ENCODE results near the gene GINS2. TPM values are rescaled to one million over a fixed set of nuclear protein-coding genes. Genes with fewer than 3 reads are reported as not detected.

The GINS2 gene
- total RNA-seq (8.5 TPM), polyA plus RNA-seq (ENCODE audit: insufficient read depth in 1 of 8, insufficient read length in 8 of 8, low replicate concordance in 1 of 8) (10 to 100 TPM in 5 of 8 donors, 1 to 10 TPM in 3; 9.0 to 15.5 (median 11.0) TPM)
- long read RNA-seq, donor 1, transcript GINS2-201 (5 exons, 2,673 nt): major isoform, 7 of 7 reads
- long read RNA-seq, donor 1, partial matches to known transcripts: 0 of 7 reads
- long read RNA-seq, donor 1, other reads (novel, unspliced or antisense): 0 of 7 reads
- long read RNA-seq, donor 2, partial matches to known transcripts: 0 of 2 reads
- long read RNA-seq, donor 2, other reads (novel, unspliced or antisense): 0 of 2 reads
- long read RNA-seq, donor 3, transcript GINS2-201 (5 exons, 2,673 nt): major isoform, 11 of 11 reads
- long read RNA-seq, donor 3, partial matches to known transcripts: 0 of 11 reads
- long read RNA-seq, donor 3, other reads (novel, unspliced or antisense): 0 of 11 reads
- long read RNA-seq, donor 4, transcript GINS2-201 (5 exons, 2,673 nt): major isoform, 11 of 11 reads
- long read RNA-seq, donor 4, partial matches to known transcripts: 0 of 11 reads
- long read RNA-seq, donor 4, other reads (novel, unspliced or antisense): 0 of 11 reads
- long read RNA-seq, donor 5, transcript GINS2-201 (5 exons, 2,673 nt): major isoform, 28 of 28 reads
- long read RNA-seq, donor 5, partial matches to known transcripts: 0 of 28 reads
- long read RNA-seq, donor 5, other reads (novel, unspliced or antisense): 0 of 28 reads
- long read RNA-seq, donor 6, transcript GINS2-201 (5 exons, 2,673 nt): major isoform, 21 of 21 reads
- long read RNA-seq, donor 6, partial matches to known transcripts: 0 of 21 reads
- long read RNA-seq, donor 6, other reads (novel, unspliced or antisense): 0 of 21 reads
- long read RNA-seq, donor 7, transcript GINS2-201 (5 exons, 2,673 nt): major isoform, 21 of 21 reads
- long read RNA-seq, donor 7, partial matches to known transcripts: 0 of 21 reads
- long read RNA-seq, donor 7, other reads (novel, unspliced or antisense): 0 of 21 reads
- long read RNA-seq, donor 8, transcript GINS2-201 (5 exons, 2,673 nt): major isoform, 14 of 14 reads
- long read RNA-seq, donor 8, partial matches to known transcripts: 0 of 14 reads
- long read RNA-seq, donor 8, other reads (novel, unspliced or antisense): 0 of 14 reads
- long read RNA-seq, donor 9, transcript GINS2-201 (5 exons, 2,673 nt): major isoform, 8 of 8 reads
- long read RNA-seq, donor 9, partial matches to known transcripts: 0 of 8 reads
- long read RNA-seq, donor 9, other reads (novel, unspliced or antisense): 0 of 8 reads
- long read RNA-seq, donor 10, transcript GINS2-201 (5 exons, 2,673 nt): major isoform, 17 of 17 reads
- long read RNA-seq, donor 10, partial matches to known transcripts: 0 of 17 reads
- long read RNA-seq, donor 10, other reads (novel, unspliced or antisense): 0 of 17 reads
- long read RNA-seq, donor 11, transcript GINS2-201 (5 exons, 2,673 nt): major isoform, 7 of 19 reads
- long read RNA-seq, donor 11, partial matches to known transcripts: 12 of 19 reads
- long read RNA-seq, donor 11, other reads (novel, unspliced or antisense): 0 of 19 reads

DNA sequence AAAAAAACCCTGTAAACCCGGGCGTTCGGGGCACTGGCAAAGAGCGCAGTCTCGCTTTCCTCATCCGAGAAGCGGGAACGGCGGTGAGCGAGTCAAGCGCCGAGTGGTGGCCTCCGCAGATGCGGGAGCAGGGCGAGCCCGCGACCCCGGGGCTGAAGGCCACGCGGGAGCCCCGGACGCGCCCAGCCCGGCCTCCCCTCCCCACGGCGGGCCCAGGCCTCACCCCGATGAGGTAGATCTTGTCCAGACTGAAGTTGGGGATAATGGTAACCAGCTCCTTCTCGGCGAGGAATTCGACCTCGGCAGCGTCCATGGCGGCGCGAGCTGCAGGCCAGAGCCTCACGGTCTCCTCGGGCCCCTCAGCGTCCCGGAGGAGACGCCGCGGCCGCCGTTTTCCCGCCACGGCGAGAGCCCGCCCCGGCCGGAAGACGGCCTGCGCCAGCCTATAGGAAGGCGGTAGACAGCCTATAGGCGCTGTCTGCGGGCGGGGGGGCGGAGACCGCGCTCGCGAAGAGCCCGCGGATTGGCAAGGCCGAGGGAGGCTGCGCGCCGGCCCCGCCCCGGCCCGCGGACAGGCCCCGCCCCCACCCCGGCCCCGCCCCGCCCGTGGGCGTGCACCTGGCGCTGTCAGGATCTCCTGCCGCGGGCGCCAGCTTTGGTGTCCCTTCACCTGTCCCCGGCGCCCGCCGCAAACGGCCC, at the start of gene GINS2:
GINS2 (minus strand) TSS at position 369 of the 699 bp plus-strand sequence; CDS start at position 313, 56 bp downstream.
- no peak within 1 kb of the TSS for H3K27ac ChIP-seq (ENCODE audit: low read length)
- H3K4me1 ChIP-seq (ENCODE audit: control insufficient read depth, insufficient read depth, low read length): peaks cover 15% of the 10 kb centered on the region
- WGBS (ENCODE audit: insufficient coverage): under 1% methylated on average over 74 of the region's 86 CpGs
- no peaks in the 10 kb centered on the region for H3K36me3 ChIP-seq (ENCODE audit: control insufficient read depth, insufficient read depth, low read length)
- peak; percentile 96 for DNase-seq
- H3K9me3 ChIP-seq (replicated peaks; ENCODE audit: control insufficient read depth, low read depth, low read length): no peaks in the 10 kb centered on the region
- H3K4me3 ChIP-seq (ENCODE audit: low read length): peak within 1 kb of the TSS; percentile 64
- H3K27me3 ChIP-seq (ENCODE audit: control insufficient read depth, insufficient read depth, low read length): peaks cover 2% of the 10 kb centered on the region

DNA sequence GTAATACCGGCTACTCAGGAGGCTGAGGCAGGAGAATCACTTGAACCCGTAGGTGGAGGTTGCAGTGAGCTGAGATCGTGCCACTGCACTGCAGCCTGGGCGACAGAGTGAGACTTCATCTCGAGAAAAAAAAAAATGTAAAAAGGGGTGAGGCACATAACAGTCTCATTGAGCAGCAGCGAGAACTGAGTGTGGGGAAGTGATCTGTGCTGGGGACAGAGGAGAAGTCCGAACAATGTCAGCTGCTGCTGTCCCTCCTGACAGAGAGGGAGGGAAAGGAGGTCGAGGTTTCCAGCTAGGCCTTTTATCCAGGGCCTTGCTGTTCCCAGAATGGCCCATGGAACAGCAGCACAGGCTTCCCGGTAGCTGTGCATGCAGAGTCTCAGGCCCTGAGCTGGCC, 48.2 kb upstream of the GINS2 start:
- WGBS (ENCODE audit: insufficient coverage): 83% methylated on average over 8 of the region's 9 CpGs
- no peak for DNase-seq
- Histone ChIP-seq H3K4me1 (ENCODE audit: control insufficient read depth, insufficient read depth, low read length) (no peaks in the 10 kb centered on the region), H3K9me3 (replicated peaks; ENCODE audit: control insufficient read depth, low read depth, low read length) (no peaks in the 10 kb centered on the region), H3K27me3 (ENCODE audit: control insufficient read depth, insufficient read depth, low read length) (peaks cover 10% of the 10 kb centered on the region), H3K4me3 (ENCODE audit: low read length) (no peak overlapping the region), H3K27ac (ENCODE audit: low read length) (no peak overlapping the region), H3K36me3 (ENCODE audit: control insufficient read depth, insufficient read depth, low read length) (no peaks in the 10 kb centered on the region)

DNA sequence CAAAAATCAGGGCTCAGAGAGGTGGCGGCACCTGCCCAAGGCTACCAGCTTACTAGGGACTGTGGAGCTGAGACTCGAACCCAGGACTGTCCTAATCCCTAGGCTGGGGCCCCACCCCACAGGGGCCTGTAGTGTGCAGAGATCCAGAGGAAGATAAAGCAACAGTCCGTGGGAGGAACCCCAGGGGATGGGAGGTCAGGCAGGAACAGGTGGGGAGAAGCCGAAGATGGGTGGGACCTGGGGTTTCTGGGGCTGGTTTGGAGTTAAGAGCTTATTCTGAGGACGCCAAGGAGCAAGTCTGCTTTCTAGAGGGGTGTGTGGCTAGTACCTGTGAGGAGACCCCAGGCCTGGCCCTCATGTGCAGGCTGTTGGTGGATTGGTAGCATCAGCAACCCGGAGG, 47.2 kb upstream of the GINS2 start:
- peaks cover 7% of the 10 kb centered on the region for H3K27me3 ChIP-seq (ENCODE audit: control insufficient read depth, insufficient read depth, low read length)
- H3K27ac ChIP-seq (ENCODE audit: low read length): no peak overlapping the region
- peaks cover 2% of the 10 kb centered on the region for H3K4me1 ChIP-seq (ENCODE audit: control insufficient read depth, insufficient read depth, low read length)
- no peaks in the 10 kb centered on the region for H3K36me3 ChIP-seq (ENCODE audit: control insufficient read depth, insufficient read depth, low read length)
- H3K9me3 ChIP-seq (replicated peaks; ENCODE audit: control insufficient read depth, low read depth, low read length): no peaks in the 10 kb centered on the region
- no peak overlapping the region for H3K4me3 ChIP-seq (ENCODE audit: low read length)
- WGBS (ENCODE audit: insufficient coverage): 69% methylated on average over 5 of the region's 6 CpGs
- DNase-seq: no peak

DNA sequence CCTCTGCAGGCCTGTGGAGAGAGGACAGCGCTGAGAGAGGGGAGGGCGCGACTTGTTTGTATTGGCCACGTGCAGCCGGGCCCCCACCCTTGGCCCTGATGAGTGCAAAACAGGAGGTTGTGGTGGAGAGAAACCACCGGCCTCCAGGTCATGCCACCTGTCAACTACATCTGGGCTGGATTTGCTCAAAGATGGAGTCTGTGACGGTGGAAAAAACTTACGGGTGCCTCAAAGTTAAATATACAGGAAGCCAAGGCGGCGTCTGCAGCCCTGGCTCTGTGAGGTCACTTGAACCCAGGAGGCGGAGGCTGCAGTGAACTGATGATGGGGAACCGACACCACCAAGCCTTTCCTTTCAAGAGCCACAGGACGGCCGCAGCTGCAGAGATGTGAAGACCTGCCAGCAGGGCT, 46.5 kb upstream of the GINS2 start:
- no peak overlapping the region for H3K27ac ChIP-seq (ENCODE audit: low read length)

DNA sequence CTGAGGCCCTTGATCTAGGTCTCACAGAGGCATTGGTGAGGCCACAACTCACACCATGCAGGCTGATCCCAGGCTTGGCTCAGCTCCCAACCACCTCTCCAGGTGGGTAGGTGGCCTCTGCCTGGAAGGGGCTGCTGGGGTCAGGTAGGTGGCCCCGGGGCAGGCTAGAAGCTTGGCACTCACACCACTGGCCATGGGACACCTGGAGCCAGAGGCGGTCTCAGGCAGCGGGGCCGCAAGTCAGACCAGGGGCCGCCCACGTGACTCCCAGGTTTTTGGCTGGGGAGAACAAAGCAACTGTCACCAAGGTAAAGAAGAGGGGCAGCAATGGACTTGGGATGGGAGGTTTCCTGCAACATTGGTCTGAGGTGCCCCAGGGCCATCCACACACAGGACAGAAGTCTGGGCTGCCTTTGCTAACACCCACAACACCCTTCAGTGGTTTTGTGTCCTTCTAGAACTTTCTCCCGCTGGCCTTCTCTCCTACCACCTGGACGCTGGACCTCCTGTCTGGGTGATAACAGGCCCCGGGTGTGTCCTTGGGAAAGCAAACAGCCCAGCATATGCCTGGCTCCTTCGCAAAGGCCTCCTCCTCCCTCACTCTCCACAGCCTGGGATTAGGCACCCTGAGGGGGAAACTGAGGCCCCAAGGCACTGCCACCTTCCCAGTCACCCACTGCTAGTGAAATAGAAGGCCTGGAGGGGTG, 45.7 kb upstream of the GINS2 start:
- Histone ChIP-seq H3K9me3 (replicated peaks; ENCODE audit: control insufficient read depth, low read depth, low read length) (no peaks in the 10 kb centered on the region), H3K4me3 (ENCODE audit: low read length) (no peak overlapping the region), H3K27ac (ENCODE audit: low read length) (no peak overlapping the region), H3K36me3 (ENCODE audit: control insufficient read depth, insufficient read depth, low read length) (no peaks in the 10 kb centered on the region), H3K27me3 (ENCODE audit: control insufficient read depth, insufficient read depth, low read length) (peaks cover 7% of the 10 kb centered on the region), H3K4me1 (ENCODE audit: control insufficient read depth, insufficient read depth, low read length) (peaks cover 2% of the 10 kb centered on the region)
- DNase-seq: no peak
- WGBS (ENCODE audit: insufficient coverage): 85% methylated on average over 4 of the region's 10 CpGs

More for the DNA sequence above, 46.5 kb upstream of the GINS2 start:
- peaks cover 2% of the 10 kb centered on the region for H3K4me1 ChIP-seq (ENCODE audit: control insufficient read depth, insufficient read depth, low read length)
- 61% methylated on average over 11 of the region's 14 CpGs for WGBS (ENCODE audit: insufficient coverage)
- H3K27me3 ChIP-seq (ENCODE audit: control insufficient read depth, insufficient read depth, low read length): peaks cover 7% of the 10 kb centered on the region
- H3K4me3 ChIP-seq (ENCODE audit: low read length): no peak overlapping the region
- DNase-seq: no peak
- no peaks in the 10 kb centered on the region for H3K9me3 ChIP-seq (replicated peaks; ENCODE audit: control insufficient read depth, low read depth, low read length)
- no peaks in the 10 kb centered on the region for H3K36me3 ChIP-seq (ENCODE audit: control insufficient read depth, insufficient read depth, low read length)

DNA sequence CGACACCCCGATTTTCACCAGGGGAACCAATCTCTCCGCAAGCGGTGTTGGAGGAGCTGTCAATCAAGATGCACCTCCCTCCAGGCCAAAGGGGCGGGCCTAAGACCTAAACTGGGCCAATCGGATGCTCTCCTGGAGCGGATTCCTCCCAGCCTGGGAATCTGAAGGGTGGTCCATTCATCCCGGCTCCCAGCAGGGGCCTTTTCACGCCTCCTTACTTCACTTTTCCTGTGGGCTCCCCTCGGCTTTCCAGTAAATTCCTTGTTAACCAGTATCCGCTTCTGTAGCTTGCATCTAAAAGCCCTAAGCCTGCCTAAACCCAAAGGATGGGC, 45.1 kb upstream of the GINS2 start:
- no peaks in the 10 kb centered on the region for H3K9me3 ChIP-seq (replicated peaks; ENCODE audit: control insufficient read depth, low read depth, low read length)
- no peak for DNase-seq
- H3K27ac ChIP-seq (ENCODE audit: low read length): no peak overlapping the region
- 39% methylated on average over 7 of the region's 11 CpGs for WGBS (ENCODE audit: insufficient coverage)
- no peak overlapping the region for H3K4me3 ChIP-seq (ENCODE audit: low read length)
- H3K36me3 ChIP-seq (ENCODE audit: control insufficient read depth, insufficient read depth, low read length): no peaks in the 10 kb centered on the region
- peaks cover 10% of the 10 kb centered on the region for H3K27me3 ChIP-seq (ENCODE audit: control insufficient read depth, insufficient read depth, low read length)
- peaks cover 4% of the 10 kb centered on the region for H3K4me1 ChIP-seq (ENCODE audit: control insufficient read depth, insufficient read depth, low read length)

DNA sequence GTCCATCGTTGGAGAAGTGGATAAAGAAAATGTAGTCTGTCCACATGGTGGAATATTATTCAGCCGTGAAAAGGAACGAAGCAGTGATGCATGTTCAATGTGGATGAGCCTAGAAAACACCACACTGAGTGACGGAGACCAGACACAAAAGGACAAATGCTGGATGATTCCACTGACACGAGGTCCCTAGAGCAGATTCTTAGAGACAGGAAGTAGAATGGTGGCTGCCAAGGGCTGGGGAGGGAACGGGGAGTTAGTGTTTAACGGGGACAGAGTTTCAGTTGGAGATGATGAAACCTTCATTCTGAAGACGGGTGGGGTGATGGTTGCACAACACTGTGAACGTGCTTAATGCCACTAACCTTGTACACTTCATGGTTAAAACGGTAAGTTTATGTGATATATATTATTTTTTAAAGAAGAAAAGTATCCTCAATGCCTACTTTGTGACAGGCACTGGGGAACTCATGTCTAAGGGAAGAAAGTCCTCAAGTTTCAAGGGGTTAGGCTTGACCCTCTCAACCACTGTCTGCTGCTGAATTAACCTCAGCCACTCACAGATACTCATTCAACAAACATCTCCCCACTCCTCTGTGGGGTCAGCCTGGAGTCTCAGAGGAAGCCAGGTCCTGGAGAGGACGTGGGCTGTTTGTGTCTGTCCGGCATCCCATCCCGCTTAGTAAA, 44.5 kb upstream of the GINS2 start:
- peaks cover 12% of the 10 kb centered on the region for H3K27me3 ChIP-seq (ENCODE audit: control insufficient read depth, insufficient read depth, low read length)
- DNase-seq: no peak
- peaks cover 4% of the 10 kb centered on the region for H3K4me1 ChIP-seq (ENCODE audit: control insufficient read depth, insufficient read depth, low read length)
- no peak overlapping the region for H3K27ac ChIP-seq (ENCODE audit: low read length)
- H3K9me3 ChIP-seq (replicated peaks; ENCODE audit: control insufficient read depth, low read depth, low read length): no peaks in the 10 kb centered on the region
- no peak overlapping the region for H3K4me3 ChIP-seq (ENCODE audit: low read length)
- WGBS (ENCODE audit: insufficient coverage): 52% methylated on average over 10 of the region's 13 CpGs
- H3K36me3 ChIP-seq (ENCODE audit: control insufficient read depth, insufficient read depth, low read length): no peaks in the 10 kb centered on the region

DNA sequence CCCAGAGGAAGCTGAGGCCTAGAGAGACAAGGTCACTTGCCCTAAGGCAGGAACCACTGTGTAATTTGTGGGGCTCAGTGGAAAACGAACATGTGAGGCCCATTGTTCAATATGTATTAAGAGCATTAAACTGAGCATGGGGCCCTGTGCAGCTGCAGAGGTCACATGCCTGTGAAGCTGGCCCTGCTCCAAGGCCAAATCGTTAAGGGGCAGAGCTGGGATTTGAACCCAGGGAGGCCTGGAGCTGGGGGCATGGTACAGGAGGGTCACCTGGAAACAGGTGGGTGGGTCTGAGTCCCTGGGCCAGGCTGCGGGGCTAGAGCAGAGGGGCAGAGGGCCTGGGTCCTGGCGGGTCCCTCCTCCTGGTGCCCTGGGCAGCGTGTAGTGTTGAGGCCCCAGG, 42.4 kb upstream of the GINS2 start:
- peaks cover 19% of the 10 kb centered on the region for H3K27me3 ChIP-seq (ENCODE audit: control insufficient read depth, insufficient read depth, low read length)

More for the DNA sequence above, 42.4 kb upstream of the GINS2 start:
- Histone ChIP-seq H3K36me3 (ENCODE audit: control insufficient read depth, insufficient read depth, low read length) (no peaks in the 10 kb centered on the region), H3K4me1 (ENCODE audit: control insufficient read depth, insufficient read depth, low read length) (peaks cover 4% of the 10 kb centered on the region), H3K27ac (ENCODE audit: low read length) (no peak overlapping the region), H3K4me3 (ENCODE audit: low read length) (no peak overlapping the region), H3K9me3 (replicated peaks; ENCODE audit: control insufficient read depth, low read depth, low read length) (no peaks in the 10 kb centered on the region)
- no peak for DNase-seq
- WGBS (ENCODE audit: insufficient coverage): 33% methylated on average over 2 of the region's 5 CpGs
